NCI-H526 treated with DMSO at 0.1 percent for 48 hours (cell line): ENCODE results near the gene ACBD6.
"Not testable (repeated sequence)": the region's sequence is repeated elsewhere in the genome, so short reads cannot be mapped to it uniquely, and the experiment has no call there.

Source experiments
- DNase-seq: peaks from one replicate; lab custom pipeline; 2025; lab: John Stamatoyannopoulos, UW

ACBD6 gene

DNA sequence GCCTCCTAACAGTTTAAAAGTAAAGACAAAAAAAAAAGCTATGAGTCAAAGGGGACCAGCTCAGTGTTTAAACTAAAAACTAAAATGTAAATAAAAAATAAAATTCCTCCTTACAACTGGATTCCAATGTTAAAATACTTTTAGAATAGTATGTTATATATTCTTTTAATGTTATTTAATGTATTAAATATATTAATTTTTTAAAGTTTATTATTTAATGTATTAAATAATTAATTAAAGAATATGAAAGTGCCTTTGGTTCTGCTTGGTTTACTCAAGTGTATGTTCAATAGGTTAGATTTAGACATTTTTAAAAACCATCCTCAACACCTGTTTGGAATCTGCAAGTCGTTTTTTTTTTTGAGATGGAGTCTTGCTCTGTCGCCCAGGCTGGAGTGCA, 13.1 kb downstream of the ACBD6 start:
- no peak for DNase-seq

DNA sequence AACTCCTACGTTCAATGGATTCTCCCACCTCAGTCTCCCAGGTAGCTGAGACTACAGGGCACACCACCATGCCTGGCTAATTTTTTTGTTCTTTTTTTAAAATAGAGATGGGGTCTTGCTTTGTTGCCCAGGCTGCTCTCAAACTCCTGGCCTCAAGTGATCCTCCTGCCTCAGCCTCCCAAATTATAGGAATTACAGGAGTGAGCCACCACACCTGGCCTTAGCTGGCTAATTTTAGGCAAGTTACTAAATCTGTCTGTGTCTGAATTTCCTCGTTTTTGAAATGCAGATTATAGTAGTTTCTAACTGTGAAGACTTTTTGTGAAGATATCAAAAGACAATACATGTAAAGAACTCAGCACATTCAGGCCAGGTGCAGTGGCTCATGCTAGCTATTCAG, 13.7 kb downstream of the ACBD6 start:
- DNase-seq = no peak

DNA sequence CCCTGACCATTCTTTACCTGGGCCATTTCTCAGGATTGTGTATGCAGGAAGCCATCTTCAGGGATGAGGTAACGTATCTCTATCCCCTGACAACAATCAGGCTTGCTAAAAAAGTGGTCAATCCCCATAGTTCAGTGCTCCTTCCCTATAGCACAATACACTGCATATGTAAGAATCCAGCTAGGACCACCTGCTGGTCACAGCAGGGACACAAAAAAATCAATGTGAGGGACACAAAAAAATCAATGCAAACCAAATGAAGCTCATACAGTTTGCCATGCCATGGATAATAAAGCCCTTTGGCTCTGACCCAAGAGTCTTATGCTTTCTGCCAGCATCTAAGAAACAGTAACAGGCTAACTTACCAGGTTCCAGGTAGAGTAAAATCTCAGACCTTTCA, 16.3 kb downstream of the ACBD6 start:
- DNase-seq = no peak

DNA sequence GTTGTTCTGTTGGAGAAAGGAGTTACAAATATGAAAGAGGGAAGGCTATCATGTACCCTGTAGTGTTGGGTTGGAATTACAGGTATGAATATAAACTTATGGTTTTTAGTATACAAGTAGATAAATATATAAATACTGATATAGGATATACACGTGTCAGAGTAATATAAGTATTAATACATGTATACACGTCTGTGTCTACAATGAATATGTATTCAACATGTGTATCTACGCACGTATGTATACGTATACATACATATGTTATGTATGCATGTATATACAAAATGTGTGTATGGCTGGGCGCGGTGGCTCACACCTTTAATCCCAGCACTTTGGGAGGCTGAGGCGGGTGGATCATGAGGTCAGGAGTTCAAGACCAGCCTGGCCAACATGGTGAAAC, 17.9 kb downstream of the ACBD6 start:
- no peak for DNase-seq

DNA sequence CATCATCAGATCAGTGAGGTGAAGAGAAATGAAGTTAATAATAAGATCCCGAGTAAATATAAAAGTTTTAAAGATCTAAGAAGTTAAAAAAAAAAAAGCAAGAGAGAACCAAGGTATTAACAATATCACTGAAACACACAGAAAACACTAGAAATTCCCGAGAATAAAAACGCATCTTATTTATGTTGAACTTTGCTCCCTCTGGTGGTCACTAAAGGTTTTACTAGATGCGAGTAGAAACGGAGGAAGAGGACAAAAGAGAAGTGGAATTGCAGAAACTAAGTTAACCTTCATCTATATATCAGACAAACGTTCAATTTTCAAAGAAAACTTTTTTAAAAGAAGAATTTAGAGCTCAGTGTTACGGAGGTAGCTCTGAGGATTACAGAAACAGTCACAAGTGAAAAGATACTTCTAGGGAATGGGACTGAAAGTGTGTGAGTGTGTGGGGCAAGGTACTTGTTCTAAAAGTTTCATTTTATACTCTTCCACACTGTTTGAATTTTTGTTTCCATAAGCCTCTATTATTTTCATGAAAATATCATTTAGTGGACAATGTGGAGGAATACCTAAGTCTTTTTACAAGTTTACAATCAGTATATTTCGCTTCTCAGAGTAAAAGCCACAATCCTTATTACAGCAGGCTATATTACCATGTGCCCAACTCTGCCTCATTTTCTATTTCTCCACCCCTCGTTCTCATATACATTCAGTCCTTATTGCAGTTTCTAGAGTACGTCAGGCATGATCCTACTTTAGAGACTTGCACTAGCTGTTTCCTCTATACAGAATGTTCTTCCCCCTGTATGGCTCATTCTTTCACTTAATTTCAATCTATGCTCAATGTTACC, 19.7 kb downstream of the ACBD6 start:
- peak; percentile 72 for DNase-seq

DNA sequence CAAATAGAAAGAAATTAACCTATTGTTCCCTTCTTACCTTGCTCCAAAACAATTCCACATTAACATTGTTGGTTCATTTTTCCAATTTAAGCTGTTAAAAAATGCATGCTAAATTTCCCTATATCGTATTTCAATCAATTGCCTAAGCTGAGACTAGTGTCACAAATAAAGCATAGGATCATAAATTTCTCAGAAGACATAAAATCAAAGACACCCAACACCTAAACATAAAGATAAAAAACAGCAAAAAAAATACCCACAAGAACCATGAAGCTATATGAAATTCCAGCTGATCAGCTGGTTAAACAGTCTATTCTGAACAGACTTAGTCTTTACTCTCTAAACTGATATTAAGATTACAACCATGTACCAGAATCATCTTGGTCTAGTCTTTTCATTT, 32.3 kb downstream of the ACBD6 start:
- no peak for DNase-seq

DNA sequence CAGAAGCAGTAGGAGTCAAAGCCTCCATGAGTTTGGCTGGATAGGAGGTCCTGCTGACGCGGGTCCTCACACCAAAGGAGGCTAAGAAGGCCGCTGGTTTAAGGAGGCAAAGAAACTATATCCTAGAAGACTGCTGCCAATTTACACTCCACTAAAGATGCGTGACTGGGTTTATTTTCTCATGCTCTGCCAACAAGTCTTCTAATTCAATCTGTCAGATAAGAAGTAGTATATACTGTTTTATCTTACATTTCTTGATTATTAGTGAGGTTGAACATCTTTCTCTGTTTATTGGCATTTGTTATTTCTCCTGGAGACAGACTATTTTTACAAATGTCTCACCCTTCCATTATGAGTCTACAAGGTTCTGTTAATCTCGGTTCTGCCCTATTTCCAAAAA, 34.1 kb downstream of the ACBD6 start:
- DNase-seq = no peak

DNA sequence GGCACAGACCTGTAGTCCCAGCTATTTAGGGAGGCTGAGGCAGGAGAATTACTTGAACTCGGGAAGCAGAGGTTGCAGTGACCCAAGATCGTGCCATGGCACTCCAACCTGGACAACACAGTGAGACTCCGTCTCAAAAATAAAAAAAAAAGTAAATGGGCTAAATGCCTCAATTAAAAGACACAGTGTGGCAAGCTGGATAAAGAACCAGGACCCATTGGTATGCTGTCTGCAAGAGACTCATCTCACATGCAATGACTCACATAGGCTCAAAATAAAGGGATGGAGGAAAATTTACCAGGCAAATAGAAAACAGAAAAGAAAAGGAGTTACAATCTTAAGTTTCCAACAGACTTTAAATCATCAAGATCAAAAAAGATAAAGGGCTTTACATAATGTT, 40.3 kb downstream of the ACBD6 start:
- DNase-seq = no peak

DNA sequence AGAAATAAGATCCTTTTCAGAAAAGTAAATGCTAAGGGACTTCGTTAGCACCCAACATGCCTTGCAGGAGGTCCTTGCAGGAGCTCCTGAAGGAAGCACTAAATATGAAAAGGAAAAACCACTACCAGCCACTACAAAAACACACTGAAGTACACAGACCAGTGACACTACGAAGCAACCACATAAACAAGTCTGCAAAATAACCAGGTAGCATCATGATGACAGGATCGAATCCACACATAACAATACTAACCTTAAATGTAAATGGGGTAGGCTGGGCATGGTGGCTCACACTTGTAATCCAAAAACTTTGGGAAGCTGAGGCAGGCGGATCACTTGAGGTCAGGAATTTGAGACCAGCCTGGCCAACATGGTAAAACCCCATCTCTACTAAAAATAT, 40.7 kb downstream of the ACBD6 start:
- not testable (repeated sequence) for DNase-seq

DNA sequence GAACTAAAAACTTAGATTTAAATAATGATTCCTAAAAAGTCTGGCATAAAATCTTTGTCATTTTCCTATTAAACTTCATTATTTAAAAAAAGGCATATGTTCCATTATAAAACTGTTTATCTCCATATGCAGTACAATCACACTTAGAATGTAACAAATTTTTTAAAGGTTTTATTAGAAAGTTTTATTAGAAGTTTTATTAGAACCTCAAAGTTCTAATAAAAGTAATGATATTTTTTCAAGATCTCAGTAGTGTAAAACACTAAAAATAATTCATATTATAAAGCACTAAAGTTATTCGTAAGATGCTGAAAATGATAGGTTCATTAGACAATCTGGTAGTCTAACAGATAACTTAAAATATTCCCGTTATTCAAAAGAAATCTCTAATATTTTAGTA, 43.6 kb downstream of the ACBD6 start:
- no peak for DNase-seq

DNA sequence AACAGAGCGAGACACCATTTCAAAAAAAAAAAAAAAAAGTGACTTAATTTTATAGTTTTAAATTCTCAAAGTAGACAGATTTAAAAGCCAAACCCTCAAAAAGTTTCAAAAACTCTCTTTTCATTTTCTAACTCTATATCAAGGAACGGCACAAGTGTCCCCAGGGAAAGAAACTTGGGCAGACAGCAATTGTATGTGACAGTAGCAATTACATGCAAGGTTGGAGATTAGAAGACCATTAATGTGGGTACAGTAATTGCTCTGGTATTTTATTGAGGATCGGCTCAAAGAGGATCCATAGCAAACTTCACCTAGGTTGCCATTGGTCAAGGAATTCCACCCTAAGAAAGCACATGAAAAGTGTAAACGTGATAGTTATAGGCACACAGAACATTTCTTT, 46.2 kb downstream of the ACBD6 start:
- no peak for DNase-seq

DNA sequence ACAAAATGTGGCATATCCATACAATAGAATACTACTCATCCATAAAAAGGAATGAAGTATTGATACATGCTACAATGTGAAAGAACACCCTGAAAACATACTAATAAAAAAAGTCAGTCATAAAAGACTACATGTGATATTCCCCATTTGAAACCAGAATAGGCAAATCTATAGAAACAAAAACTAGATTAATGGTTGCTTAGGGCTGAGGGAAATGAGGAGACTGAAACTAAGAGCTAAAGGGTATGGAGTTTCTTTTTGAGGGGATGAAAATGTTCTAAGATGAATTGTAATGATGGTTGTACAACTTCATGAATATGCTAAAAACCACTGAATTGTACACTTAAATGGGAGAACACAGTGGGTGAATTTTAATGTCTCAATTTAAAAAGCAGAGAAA, 50.9 kb downstream of the ACBD6 start:
- no peak for DNase-seq

DNA sequence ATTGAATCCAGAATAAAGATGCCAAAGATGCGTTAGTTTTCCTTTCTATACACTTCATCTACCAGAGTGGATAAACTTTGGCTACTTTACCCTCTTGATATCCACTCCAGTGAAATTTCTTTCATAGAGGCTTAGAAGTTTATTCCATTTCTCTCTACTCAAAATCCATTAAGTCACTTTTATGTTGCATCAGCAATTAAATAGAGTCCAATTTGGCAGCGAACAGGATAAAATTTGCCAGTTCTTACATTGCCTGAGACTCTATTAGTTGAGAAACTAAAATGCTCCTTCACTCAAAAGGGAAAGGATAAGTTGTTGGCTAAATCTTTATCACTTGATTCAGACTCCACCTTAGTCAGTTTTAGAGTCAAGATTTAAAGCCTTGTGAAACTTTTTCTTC, 57.9 kb downstream of the ACBD6 start:
- no peak for DNase-seq

DNA sequence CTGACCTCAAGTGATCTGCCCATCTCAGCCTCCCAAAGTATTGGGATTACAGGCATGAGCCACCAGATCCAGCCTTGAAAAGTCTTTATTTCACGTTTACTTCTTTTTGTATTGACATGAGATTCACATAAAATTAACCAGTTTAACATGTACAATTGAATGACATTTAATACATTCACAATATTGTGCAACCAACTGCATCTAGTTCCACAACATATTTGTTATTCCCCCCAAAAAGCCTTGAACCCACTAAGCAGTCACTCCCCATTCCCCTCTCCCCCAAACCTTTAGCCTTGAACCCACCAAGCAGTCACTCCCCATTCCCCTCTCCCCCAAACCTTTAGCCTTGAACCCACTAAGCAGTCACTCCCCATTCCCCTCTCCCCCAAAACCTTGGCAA, 62.0 kb downstream of the ACBD6 start:
- DNase-seq = no peak

DNA sequence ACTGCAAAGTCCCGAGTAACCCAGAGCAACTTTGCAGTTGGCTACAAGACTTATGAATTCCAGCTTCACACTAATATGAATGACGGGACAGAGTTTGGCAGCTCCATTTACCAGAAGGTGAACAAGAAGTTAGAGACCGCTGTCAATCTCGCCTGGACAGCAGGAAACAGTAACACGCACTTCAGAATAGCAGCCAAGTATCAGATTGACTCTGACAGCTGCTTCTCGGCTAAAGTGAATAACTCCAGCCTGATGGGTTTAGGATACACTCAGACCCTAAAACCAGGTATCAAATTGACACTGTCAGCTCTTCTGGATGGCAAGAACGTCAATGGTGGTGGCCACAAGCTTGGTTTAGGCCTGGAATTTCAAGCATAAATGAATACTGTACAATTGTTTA, 66.8 kb downstream of the ACBD6 start:
- DNase-seq = no peak

DNA sequence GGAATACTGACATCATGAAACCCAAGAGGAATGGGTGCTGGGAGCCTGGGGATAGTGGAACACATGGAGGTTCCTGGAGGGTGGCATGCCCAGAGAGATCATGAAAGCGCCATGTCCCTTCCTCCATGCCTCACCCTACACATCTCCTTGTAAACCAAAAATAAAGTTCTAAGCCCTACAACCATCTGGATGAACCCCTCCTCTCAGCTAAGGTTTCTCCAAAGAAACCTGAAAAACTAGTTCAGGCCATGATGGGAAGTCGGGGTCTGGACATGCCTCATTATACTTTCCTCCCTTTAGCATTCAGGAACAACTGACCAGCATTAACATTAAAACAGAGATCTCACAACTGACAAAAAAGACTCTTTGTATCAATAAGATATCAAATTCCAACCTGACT, 68.5 kb downstream of the ACBD6 start:
- no peak for DNase-seq

DNA sequence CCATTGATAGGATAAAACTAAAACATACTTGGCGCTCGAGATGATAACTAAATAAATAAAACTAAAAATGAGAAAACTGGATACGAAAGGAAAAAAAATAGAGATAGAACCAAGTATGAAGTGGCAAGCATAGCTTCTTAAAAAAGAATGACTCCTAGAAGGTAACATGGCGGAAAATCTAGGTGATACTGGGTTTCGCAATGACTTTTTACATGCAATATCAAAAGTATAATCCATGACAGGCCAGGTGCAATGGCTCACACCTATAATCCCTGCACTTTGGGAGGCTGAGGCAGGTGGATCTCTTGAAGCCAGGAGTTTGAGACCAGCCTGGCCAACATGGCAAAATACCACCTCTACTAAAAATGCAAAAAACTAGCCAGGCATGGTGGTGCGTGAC, 70.7 kb downstream of the ACBD6 start:
- no peak for DNase-seq

DNA sequence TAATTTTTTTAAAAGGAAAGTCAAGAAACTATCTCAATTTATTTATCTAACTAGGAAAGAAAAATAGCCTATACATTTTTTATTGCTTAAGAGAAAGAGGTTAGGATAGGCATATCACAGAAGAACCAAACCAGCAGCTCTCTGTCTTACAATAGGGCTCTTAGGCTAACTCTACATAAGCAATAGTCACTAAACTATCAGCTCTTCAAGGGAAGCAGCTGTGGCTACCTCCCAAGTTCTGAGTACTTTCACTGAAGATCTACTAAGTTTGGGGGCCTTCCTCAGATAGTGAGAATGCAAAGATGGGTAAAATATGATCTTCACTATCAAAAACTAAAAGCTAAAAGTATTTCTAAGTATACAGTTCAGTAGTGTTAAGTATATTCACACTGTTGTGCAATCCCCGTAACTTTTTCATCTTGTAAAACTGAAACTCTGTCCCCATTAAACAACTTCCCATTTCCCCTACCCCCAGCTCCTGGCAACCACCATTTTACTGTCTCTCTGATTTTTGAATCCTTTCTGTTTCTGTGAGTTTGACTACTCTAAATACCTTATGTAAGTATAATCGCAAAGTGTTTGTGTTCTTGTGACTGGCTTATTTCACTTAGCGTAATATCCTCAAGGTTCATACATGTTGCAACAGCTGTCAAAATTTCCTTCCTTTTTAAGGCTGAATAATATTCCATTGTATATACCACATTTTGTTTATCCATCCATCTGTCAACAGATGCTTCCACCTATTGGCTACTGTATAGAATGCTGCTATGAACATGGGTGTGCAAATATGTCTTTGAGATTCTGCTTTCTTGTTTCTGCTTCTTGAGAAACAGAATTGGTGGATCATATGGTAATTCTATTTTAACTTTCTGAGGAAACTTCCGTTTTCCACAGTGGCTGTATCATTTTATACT, 73.3 kb downstream of the ACBD6 start:
- no peak for DNase-seq

DNA sequence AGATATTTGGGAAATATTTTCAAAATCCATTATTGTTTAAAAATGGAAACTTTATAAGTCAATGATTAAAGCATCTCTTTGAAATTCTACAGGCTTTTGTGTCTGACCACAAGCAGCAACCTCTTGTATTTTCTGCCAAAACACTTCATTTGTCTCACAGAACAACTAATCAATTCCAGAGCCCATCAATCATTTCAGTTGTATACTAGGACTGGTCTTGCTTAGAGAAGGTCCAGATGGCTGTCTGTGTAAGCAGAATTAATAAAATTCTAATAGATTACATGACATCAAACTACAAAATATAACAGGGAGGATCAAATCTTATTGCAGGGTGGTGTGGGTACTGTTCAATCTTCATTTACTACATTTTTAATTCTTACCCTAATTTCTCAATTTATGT, 76.4 kb downstream of the ACBD6 start:
- no peak for DNase-seq

DNA sequence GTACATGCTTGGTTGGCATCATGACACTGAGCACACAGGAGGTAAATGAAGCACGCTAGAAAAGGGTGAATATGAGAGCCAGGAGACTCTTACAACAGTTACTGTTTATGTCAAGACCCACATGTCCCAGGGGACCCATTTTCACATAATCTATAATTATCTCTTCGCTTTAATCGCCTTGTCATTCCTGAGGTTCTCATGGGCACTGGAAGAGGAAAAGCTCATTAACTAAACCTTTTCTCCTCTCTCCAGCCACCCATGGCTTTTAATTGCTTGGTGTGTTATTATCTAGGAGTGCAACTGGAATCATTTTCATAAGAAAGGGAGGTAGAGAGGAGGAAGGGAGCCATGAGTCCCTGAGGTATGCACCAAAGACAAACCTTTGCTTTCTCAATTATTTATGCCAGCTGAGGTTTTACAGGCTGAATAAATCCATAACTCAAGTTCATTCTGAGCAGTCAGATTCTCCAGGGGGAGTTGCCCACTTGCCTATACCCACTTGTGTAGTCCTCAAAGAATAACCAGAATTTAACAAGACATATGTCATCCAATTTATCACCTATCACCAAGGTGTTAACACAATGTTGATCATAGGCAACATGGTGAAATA, 77.4 kb downstream of the ACBD6 start:
- DNase-seq = peak; percentile 88

DNA sequence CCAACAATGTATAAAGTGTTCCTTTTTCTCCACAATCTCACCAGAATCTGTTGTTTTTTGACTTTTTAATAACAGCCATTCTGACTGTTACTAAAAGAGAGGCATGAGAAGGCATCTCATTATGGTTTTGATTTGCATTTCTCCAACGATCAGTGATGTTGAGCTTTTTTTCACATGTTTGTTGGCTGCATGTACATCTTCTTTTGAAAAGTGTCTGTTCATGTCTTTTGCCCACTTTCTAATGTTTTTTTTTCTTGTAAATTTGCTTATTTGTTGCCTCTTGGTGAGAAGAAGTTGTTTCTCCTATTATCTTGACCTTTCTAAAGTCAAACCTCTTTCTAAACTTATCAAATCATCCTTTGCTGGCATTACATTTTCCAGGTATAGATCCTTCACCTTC, 80.8 kb downstream of the ACBD6 start:
- no peak for DNase-seq

DNA sequence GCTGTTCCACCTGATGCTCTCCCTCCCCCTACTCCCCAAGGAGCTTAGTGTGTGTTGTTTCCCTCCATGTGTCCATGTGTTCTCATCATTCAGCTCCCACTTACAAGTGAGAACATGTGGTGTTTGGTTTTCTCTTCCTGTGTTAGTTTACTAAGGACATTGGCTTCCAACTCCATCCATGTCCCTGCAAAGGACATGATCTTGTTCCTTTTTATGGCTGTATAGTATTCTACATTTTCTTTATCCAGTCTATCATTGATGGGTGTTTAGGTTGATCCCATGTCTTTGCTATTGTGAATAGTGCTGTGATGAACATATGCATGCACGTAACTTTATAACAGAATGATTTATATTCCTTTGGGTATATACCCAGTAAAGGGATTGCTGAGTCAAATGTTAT, 81.2 kb downstream of the ACBD6 start:
- not testable (repeated sequence) for DNase-seq
